Spleen (tissue), 7 donors: Measurements from ENCODE around the gene CCDC9.

Experiments
- CTCF ChIP-seq, 11 experiments: fragments of 200-600 bp in 7 of 11; fragments of 450-650 bp in 4 of 11; sonication (generic) in 4 of 11; IDR thresholded peaks in 8 of 11; conservative IDR thresholded peaks in 3 of 11; 1 replicate in 7 of 11; 2 replicates in 4 of 11; pipeline versions ENCODE4 v1.4.0 to v1.8.0; 2016 to 2021; ENCODE audit warnings: antibody characterized with exemption in 11 of 11, inconsistent platforms in 4 of 11, mild to moderate bottlenecking in 1 of 11
- POLR2A ChIP-seq, 3 donors: fragments of 450-650 bp; IDR thresholded peaks; one replicate each; pipeline ENCODE4 v1.5.1; 2017; ENCODE audit warnings: antibody characterized with exemption in 3 of 3, mild to moderate bottlenecking in 1 of 3
- donor health status: DM: no; HTN: no; CAD: no; lungs with moderate emphysema.
- donor health status: DM: no; HTN: no; CAD: no.
- donor health status: DM: no; HTN: no; CAD: no.

- TF ChIP-seq CTCF (IDR thresholded peaks at IDR 0.05 in 8 of 11, conservative IDR thresholded peaks at IDR 0.05 in 3 of 11) (no peak), POLR2A (IDR thresholded peaks at IDR 0.05) (no peak)
These were observed 8.3 kb downstream of the CCDC9 start for GRCh38 chr19:47264629-47265028.
